NCI-H1105 treated with DMSO at 0.1 percent for 48 hours (cell line): Measurements from ENCODE around the gene PWWP2B.
"Not testable (repeated sequence)": the region's sequence is repeated elsewhere in the genome, so short reads cannot be mapped to it uniquely, and the experiment has no call there.

Experiments used
- DNase-seq: peaks from one replicate; lab custom pipeline; 2025; lab: John Stamatoyannopoulos, UW

The PWWP2B gene

GRCh38 chr10:132381741-132382140 is 15.3 kb upstream of the PWWP2B start:
- no peak for DNase-seq

DNA sequence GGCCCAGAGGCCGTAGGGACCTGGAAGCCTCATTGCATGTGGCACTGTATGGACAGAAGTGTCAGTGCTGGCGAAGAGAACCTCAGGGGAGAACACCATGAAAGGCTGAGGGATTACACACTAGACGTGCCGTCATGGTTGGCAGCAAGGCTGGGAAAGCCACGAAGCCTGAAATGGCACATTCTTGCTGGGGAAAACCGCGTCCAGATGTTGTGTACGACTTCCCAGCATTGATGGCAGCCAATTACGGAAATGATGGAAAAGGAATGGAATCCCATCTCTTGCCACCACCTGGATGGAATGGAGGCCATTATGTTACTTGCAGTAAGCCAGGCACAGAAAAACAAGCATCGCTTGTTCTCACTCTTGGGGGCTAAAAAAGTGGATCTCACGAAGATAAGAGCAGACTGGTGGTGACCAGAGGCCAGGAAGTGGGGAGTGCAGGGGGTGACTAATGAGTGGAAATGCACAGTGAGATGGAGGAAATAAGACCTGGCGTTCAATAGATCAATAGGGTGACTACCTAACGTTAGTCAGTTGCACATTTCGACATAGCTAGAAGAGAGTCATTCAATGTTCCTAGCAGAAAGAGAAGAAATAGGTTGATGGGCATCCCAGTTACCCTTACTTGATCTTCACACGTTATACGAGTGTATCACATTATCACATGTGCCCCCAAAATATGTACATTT is 14.6 kb upstream of the PWWP2B start:
- no peak for DNase-seq

- no peak for DNase-seq
Observed at GRCh38 chr10:132383101-132383500, 13.9 kb upstream of the PWWP2B start.

- DNase-seq: no peak
Observed at GRCh38 chr10:132383751-132384196, 13.2 kb upstream of the PWWP2B start.

GRCh38 chr10:132384618-132385388 is 12.2 kb upstream of the PWWP2B start:
- no peak for DNase-seq

- no peak for DNase-seq
Observed at GRCh38 chr10:132385389-132385667, 11.7 kb upstream of the PWWP2B start.

- no peak for DNase-seq
Observed at GRCh38 chr10:132385721-132386418, 11.1 kb upstream of the PWWP2B start.

GRCh38 chr10:132386419-132386831 is 10.6 kb upstream of the PWWP2B start:
- DNase-seq: no peak

DNA sequence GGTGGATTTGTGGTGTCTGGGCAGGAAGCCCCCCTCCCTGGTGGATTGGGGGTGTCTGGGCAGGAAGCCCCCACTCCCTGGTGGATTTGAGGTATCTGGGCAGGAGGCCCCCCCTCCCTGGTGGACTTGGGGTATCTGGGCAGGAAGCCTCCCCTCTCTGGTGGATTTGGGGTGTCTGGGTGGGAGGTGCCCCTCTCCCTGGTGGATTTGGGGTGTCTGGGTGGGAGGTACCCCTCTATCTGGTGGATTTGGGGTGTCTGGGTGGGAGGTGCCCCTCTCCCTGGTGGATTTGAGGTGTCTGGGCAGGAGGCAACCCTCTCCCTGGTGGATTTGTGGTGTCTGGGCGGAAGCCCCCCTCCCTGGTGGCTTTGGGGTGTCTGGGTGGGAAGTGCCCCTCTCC is 10.1 kb upstream of the PWWP2B start:
- not testable (repeated sequence) for DNase-seq

DNA sequence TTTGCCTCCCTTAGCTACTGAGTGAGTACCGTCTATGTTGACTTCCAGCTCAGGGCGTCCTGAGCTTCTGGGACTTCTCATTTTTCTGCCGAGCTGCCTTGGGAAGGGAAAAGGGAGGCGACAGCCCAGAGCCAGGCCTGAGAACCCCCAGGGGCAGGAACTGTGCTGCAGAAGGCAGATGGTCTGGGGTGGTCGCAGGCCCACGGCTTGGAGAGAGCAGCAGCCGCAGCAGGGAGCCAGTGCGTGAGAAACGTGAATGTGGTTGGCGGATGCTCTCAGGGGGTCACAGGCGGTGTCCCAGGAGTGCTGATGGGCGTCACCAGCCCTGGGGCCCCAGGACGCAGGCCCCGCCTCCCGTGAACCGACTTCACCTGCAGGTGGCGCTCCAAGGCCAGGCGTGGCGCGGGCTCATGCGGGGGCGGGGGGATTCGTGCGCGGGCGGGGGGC is 9.2 kb upstream of the PWWP2B start:
- peak; percentile 4 for DNase-seq

DNA sequence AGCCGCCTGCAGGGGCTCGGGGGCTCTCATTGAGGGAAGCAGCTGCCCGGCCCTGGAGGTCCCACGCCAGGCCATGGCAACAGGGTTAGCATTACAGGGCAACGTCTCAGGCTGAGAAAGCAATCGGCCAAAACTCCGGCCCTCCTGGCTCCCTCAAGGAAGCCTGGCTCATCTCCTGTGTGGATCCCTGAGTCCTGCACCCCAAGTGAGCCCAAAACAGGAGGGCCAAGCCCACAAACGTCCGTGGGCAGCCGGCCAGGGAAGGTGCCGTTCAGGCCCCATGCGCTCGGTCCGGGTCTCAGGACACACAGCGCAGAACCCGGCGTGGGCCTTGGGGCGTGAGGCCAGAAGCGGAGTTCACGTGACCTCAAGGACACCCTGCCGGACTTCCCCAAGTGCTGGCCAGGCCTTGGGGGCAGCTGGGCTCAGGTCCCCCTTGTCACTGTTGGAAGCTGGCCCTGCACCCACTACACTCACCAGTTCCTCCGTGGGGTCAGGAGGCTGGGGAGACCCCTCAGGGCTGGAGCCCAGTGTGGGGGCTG is 8.0 kb upstream of the PWWP2B start:
- no peak for DNase-seq

DNA sequence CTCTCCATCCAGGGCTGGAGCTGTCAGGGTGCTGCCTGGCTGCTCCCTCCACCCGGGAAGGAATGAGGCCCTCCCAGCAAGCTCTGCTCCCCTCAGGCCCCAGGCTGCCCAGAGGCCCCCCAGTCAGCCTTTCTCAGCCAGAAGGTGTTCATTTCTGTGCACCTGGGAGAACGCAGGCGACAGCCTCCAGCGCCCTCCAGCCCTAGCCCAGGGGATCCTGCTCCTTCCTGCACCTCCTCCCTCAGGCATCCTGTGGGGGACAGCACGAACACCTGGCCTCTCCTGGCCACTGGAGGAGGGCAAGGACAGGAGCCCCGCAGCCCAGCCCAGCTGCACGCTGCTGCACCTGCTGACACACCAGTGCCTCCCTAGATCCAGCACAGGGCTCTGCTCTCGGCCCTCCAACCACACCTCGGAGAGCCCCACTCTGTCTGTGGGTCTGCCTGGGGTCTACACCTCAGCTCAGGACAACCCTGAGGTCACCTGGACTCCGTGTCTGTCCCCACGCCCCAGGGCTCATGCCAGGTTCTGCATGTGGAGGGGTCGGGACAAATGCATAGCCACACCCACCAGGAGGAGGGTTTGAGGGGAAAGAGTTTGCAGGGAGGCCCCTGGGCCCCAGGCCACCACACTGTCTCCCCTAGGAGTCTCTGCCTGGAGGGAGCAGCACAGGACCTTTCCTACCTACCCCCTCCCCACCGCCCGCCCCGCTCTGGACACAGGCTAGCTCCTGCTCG is 7.4 kb upstream of the PWWP2B start:
- DNase-seq: no peak

DNA sequence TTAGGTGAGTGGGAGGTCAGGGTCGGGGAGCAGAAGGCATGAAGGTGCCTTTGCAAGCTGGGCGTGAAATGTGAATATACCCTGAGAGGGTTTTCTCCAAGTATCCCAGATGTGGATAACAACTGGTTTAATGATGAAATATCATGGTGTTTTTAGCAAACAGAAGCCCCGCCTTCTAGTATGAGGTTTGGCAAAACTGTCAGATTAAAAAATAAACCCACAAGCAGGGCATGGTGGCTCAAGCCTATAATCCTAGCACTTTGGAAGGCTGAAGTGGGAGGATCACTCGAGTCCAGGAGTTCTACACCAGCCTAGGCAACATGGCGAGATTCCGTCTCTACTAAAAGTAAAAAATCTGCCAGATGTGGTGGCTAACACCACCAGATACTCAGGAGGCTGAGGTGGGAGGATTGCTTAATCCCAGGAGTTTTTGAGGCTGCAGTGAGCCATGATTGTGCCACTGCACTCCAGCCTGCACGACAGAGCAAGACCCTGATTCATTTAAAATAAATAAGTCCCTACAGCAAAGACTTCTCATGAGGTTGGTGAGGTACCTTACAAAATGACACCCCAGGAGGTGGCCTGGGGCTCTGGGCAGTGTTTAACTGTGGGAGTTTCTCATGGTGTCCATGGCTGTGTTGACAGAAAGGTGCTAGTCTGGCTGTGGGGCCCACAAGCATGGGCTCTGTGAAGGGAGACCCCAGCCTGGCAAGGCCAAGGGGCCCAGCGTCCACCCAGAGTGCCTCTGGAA is 6.7 kb upstream of the PWWP2B start:
- no peak for DNase-seq

DNA sequence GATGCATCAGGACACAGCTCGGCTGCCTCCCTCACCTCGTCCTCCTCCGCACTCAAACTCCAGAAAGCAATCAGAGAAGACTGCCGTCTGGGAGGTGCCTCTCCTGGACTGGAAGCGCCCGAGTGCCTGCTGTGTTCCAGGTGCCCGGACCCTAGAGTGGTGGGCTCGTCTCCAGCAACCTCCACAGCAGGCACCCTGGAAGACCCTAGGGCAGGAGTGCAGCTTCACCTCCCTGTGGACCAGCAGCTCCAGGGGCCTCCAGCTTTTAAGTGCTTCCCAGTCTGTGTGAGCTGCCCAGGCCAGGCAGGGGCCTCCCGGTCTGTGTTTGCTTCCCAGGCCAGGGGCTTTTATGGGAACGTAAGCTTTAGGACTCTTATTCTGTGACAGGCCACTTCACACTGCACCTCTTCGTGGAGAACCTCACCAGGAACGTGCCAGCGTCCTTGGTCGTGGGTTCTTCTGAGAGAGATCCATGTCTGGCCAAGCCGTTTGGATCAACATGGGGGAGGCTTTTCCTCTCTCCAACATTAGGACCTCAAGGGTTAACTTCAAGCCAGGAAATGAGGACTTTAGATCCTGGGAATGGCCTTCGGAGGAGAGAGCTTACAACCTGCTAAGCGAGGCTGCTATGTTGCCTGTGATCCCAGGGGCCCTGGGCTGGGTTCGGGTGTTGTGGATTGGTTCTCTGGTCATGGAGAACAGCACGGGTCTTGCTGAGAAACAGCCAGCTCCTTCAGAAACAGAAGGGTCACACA is 5.9 kb upstream of the PWWP2B start:
- DNase-seq: no peak

GRCh38 chr10:132391676-132392020 is 5.4 kb upstream of the PWWP2B start:
- no peak for DNase-seq

DNA sequence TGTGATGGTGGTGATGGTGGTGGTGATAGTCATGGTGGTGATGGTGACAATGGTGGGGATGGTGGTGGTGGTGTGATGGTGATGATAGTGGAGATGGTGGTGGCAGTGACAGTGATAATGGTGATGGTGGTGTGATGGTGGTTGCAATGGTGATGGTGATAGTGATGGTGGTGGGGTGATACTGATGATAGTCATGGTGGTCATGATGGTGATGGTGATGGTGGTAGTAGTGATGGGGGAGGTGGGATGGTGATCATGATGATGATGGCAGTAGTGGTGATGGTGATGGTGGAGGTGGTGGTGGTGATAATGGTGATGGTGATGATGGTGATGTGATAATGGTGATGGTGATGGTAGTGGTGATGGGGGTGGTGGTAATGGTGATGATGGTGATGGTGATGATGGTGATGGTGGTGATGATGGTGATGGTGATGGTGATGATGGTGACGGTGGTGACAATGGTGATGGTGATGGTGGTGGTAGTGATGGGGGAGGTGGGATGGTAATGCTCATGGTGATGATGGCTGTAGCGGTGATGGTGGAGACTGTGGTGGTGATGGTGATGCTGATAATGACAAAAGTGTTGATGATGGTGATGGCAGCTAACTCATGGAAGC is 4.7 kb upstream of the PWWP2B start:
- DNase-seq: no peak

GRCh38 chr10:132392811-132393694 is 3.9 kb upstream of the PWWP2B start:
- DNase-seq: no peak

DNA sequence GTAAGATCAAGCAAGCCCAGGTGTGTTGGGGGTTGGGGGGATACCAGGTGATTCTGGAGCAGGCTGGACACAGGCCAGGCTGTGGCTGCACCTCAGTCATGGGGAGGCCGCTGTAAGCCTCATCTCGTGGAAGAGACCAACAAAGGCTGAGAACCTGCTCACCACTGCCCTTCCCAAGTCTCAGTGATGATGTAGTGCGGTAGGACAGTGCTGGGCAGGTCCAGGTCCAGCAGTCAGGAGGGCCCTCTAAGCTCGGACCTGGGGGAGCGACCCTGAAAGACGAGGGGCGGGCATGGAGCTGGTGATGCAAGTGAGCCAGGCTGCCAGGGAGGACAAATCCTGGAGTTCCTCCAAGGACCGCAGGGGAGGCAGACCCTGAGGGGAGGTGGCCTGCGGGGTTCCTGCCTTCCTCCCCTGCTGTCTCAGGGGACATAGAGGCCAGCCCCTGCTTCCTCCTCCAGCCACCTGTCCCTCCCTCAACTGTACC is 3.3 kb upstream of the PWWP2B start:
- DNase-seq: no peak

DNA sequence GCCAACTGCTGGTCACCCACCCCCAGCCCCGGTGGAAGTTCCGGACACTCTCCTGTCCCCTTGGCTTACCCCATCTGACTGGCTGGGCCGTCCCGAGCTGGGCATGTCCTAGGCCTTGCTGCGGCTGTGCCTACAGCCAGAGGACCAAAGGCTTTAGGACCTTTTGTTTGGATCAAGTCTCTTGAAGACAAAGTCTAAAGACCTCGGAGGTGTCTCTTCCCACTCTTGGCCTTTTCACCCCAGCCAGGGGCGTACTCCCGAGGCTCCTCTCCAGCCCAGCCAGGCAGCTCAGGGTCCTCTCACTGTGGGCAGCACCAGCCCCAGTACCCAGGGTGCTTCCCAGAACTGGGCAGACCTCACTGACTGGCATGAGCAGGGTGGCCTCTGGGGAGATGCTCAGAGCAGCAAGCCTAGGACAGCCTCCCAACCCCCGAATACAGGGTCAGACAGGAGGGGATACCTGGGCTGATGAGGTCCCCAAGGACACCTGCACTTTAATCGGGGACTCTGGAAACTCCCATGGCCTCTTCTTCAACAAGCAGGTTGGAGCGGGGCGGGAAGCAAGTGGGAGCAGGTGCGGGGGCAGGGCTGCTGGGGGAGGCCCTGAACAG is 2.7 kb upstream of the PWWP2B start:
- DNase-seq: no peak
